HG02970 (cell line): Measurements from ENCODE around the gene AGL.
"Not testable (repeated sequence)": the region's sequence is repeated elsewhere in the genome, so short reads cannot be mapped to it uniquely, and the experiment has no call there.

Source experiments
- ATAC-seq: cut with Tn5 transposase; IDR thresholded peaks from one replicate; pipeline ENCODE4 v1.9.1; 2021; ENCODE audit warnings: mild to moderate bottlenecking, moderate library complexity, moderate number of reproducible peaks; ENCODE audit not compliant: unreplicated experiment, low FRiP score

Gene AGL

DNA sequence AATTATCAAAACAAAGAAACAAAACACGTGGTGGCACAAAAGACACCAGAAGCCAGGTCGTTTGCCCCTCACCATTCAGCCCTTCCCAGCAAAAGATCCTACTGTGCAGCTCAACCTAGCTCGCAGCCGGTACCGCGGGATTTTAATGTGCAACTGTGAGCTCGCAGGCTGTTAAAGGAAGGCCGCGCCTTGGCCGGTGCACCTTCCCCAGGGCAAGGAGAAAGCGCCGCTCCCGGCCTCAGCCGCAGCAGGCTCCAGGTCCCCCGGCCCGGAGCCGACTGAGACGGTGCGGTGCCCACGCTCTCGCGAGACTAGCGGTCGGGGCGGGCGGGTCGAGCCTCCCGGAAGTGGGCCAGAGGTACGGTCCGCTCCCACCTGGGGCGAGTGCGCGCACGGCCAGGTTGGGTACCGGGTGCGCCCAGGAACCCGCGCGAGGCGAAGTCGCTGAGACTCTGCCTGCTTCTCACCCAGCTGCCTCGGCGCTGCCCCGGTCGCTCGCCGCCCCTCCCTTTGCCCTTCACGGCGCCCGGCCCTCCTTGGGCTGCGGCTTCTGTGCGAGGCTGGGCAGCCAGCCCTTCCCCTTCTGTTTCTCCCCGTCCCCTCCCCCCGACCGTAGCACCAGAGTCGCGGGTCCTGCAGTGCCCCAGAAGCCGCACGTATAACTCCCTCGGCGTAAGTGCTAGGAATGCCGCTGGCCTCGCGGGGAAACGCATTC is at the start of gene AGL:
AGL (plus strand) TSS at position 618 of the 715 bp plus-strand sequence. CDS start 682 bp downstream, outside the sequence.
- peak; percentile 99 for ATAC-seq

DNA sequence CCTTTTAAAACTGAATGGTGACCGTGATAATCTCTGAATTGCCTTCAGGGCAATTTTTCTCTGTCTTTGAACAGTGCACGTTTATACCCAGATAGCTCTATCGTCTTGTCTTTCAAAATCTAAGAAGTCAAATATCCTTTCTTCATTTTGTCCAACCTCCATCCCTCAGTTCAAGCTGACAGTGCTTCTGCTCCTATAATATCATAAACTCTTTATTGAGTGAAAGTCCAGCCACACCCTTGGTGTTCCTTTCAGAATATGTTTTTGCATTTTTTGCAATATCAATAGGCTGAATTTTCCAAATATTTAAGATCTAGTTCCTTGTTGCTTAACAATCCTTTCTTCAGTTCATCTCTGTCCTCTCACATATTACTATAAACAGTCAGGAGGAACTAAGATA is 48.6 kb upstream of the AGL start:
- ATAC-seq, result no peak

DNA sequence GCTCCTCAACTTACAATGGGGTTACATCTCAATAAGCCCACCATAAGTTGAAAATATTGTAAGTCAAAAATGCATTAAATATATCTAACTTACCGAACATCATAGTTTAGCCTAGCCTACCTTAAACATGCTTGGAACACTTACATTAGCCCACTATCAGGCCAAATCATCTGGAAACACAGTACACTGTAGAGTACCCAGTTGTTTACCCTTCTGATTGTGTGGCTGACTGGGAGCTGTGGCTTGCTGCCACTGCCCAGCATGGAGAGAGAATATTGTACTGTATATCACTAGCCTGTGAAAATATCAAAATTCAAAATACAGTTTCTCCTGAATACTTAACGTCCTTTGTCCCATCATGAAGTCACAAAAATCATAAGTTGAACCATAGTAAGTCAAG is 43.3 kb upstream of the AGL start:
- ATAC-seq, result no peak

DNA sequence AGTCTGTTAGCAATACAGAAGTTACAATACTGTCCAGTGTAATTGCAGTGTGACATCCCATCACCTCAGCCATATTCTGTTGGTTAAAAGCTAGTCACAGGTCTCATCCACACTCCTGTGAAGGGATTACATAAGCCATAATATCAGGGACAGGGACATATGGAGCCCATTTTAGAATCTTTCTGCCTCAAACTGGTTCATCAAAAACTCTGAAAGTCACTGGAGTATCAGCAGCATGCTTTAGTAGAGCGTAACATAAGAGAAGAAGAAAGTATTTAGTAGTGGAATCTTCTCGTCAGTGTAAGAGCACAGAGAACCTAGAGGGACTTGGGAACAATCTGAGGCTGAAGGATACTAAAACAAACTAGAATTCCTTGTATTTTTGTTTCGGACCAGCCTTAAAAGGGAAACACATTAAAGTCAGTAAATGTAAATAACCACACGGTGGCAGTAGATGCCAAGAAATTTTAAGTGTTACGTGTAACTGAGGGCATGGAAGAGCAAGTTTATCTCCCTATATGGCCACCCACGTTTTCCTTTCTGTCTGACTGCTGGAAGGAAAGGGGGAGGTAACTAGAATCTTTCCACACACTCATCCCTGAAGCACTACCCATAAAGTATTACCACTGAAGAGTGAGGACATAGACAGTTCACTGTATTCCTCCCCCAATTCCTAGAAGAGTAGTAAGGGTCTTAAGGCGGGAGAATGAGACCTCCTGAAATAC is 41.6 kb upstream of the AGL start:
- peak; percentile 82 for ATAC-seq

DNA sequence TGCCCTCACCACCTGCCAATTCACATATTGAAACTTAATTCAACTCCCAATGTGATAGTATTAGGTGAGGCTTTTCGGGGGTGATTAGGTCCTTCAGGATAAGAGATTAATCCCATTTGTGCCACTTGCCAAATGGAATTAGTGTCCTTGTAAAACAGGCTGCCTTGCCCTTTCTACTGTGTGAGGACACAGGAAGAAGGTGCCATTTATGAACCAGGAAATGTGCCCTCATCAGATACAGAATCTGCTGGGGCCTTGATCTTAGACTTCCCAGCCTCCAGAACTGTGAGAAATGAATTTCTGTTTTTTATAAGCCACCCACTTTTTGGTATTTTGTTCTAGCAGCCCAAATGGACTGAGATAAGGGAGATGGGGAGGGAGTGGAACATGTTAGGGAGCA is 39.1 kb upstream of the AGL start:
- ATAC-seq, result no peak

DNA sequence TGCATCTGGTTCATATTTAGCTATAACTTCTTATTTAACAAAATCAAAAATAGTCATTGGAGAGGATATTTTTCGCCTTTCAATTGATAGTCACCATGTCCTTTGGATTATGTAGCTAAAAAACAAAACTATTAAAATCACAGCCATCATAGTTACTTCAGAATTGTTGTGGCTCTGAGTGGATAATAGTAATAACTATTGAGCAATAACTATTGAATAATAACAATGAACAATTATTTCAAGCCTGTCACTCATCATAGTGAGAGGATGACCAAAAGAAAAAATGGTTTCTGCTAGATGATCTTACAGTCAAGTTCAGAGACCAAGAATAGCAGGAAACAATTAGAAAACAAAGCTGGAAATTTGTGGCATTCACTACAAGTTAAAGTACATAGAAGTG is 38.4 kb upstream of the AGL start:
- ATAC-seq, result no peak

DNA sequence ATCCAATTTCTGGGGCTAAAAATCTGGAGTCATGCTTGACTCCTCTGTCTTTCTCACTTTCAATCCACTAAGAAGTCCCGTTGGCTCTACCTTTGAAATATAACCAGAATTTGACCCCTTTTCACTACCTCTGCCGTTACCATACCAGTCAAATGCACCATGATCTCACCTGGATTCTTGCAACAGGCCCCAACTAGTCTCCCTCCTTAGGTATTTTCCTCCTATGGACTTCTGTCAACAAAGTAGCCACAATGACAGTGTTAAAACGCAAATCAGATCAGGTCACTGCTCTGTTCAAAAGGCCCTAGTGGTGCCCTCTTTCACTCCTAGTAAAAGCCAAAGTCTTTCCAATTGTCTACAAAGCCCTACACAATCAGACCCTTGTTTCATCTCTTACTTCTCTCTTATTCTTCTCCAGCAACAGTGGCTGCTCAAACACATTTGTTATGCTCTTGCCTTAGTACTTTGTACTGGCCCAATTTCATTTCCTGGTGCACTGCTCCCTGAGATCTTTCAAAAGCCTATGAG is 35.7 kb upstream of the AGL start:
- no peak for ATAC-seq

DNA sequence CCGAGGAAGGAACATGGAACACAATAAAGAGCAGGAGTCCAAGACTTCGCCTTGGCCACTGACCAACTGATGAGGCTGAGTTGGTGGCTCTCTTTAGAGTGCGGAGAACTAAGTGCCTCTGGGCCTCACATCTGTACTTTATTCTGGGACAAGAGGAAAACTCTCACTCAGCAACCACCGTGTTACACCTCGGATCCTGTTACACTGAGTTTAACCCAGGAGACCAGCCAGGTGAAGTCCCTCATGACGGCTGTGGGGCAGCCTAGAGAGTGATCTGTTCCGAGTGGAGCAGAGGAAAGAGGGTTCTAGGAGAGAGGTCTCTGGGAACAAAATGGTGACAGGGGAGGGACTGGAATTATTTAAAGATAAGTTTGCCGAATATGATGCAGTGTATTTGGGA is 33.5 kb upstream of the AGL start:
- ATAC-seq, result no peak

DNA sequence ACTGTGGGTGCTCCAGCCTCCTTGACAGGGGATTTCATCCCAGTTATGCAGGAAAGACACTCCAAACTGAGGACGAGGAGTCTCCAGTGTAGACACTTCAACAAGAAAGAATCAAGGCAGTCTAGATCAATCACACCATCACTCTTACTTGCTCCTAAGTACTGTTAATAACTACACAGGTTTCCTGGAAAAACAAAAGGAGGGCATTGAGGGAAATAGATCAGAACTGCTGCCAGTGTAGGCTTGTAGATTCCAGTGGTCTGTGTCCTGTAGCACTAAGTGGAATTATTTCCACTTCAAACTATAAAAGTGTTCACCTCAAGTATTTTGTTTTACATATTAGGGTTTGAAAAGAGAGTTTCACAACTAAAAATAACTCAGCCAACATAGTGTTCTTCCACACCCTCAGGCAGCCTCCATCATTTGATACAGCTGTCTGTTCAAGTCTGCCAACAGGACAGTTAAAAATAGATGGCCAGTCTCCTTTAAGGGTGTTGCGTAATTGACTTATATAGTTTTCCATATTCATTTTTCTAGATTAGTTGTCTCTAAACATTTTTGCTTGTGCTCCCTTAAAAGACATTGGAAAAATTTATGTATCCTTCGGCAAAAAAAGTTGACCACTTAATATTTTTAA is 32.0 kb upstream of the AGL start:
- no peak for ATAC-seq

DNA sequence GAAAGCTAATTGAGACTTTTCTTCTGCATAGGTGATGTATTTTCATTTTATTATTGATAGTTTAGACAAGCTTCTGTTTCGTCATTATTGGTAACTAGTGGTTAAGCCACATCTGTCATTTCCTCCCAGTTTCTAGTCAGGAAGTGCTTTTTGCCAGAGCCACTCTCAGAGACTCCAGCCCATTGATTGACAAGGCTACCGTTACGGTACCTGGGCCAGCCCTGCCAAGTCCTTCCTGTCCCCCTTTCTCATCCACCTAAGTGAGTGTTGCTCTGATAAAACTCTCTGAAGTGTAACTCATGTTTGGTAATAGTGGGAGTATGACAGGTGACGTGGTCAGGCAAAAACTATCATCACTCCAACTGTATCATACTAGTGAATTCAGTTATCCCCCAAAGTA is 29.6 kb upstream of the AGL start:
- peak; percentile 60 for ATAC-seq

DNA sequence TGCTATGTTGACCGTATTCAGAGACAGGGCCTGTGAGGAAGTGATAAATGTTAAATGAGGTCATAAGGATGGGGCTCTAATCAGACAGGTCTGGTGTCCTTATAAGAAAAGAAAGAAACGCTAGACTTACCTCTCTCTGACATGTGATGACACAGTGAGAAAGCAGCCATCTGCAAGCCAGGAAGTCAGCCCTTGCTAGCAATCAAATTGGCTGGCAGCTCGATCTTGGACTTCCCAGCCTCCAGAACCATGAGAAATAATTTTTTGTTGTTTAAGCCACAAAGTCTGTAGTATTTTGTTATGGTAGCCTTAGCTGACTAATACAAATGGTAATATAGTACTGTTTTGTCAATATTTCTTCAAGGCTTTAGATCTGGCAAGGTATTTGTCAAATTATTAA is 25.1 kb upstream of the AGL start:
- ATAC-seq, result no peak

DNA sequence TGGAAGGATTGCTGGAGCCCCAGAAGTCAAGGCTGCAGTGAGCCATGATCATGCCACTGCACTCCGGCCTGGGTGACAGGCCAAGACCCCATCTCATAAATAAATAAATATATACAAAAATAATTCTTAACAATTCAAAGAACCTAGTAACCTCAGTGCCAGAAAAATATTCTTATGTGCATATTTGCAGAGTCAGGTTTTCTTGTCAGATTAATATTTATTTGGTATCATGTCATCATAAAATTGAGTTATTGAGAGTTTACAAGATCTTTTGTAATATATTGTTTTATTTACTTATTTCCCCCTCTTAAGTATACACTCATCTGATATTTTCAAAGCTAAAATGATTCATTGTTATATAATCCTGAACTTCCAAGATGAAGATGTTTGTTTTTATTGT is 24.5 kb upstream of the AGL start:
- ATAC-seq, result no peak

DNA sequence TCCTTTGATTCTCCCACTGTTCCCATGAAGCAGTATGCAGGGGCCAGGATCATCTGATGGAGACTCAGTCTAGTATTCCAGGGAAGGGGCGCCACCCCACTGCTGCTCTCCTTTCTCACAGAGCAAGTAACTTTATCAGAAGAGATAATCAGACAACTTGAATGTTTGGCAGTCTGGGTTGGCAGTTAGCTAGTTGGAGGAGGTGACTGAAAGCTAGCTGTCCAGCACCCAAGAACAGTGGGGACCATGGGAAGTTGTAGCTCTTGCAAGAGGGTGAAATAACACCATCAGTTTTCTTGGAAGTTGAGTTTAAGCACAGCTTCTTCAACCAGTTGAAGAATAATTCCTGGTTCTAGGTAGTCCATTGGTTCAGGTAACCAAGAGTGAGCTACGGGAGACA is 22.2 kb upstream of the AGL start:
- no peak for ATAC-seq

DNA sequence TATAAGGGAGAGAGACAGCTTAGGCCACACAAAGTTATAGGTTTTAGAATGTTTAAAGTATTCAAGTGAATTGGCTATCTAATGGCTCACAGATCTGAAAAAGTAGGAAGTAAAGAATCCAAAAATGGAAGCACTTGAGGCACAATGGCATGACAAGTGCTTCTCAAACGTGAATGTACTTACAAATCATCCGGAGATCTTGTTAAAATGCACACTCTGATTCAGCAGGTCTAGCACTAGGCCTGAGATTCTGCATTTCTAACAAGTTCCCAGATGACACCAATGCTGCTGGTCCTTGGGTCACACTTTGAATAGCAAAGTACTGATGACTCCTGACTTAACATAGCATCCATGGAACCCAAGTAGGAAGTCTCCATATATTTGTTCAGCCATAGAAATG is 20.9 kb upstream of the AGL start:
- ATAC-seq, result no peak

DNA sequence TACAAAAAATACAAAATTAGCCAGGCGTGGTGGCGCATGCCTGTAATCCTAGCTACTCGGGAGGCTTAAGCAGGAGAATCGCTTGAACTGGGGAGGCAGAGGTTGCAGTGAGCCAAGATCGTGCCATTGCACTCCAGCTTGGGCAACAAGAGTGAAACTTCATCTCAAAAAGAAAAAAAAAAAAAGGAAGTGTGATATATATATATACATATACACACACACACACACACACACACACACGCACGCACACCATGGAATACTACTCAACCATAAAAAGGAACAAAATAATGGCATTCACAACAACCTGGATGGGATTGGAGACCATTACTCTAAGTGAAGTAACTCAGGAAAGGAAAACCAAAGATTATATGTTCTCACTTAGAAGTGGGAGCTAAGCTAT is 16.2 kb upstream of the AGL start:
- not testable (repeated sequence) for ATAC-seq

DNA sequence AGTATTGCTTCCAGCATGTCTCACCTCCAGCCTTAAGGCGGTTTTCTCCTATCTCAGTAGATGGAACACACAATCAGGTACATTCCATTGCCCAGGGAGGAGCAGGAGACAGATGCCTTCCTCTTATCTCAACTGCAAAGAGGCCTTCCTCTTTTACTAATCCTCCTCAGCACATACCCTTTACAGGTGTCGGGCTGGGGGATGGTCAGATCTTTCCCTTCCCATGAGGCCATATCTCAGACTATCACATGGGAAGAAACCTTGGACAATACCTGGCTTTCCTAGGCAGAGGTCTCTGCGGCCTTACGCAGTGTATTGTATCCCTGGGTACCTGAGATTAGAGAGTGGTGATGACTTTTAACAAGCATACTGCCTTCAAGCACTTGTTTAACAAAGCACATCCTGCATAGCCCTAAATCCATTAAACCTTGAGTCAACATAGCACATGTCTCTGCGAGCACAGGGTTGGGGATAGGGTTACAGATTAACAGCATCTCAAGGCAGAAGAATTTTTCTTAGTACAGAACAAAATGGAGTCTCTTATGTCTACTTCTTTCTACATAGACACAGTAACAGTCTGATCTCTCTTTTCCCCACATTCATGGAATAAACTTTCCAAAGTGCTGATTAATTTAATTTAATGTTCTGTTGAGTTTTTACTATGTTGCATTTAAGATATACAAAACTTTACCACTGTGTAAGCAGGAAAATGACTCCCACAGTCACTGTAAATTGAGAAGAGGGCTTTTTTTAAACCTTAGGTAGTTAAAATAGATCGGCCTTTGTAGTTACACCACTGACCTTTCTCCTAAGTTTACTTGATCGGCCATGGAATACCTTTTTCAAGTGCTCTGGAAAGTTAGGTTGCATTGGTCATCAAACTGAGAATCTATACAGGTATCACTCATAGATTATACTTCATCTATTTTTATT is 13.7 kb upstream of the AGL start:
- not testable (repeated sequence) for ATAC-seq

DNA sequence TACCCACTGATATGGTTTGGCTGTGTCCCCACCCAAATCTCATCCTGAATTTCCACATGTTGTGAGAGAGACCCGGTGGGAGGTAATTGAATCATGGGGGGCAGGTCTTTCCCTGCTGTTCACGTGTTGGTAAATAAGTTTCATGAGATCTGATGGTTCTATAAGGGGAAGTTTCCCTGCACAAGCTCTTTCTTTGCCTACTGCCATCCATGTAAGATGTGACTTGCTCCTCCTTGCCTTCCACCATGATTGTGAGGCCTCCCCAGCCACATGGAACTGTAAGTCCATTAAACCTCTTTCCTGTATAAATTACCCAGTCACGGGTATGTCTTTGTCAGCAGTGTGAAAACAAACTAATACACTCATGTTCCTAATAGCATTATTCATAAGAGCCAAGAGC is 9.8 kb upstream of the AGL start:
- ATAC-seq, result not testable (repeated sequence)

DNA sequence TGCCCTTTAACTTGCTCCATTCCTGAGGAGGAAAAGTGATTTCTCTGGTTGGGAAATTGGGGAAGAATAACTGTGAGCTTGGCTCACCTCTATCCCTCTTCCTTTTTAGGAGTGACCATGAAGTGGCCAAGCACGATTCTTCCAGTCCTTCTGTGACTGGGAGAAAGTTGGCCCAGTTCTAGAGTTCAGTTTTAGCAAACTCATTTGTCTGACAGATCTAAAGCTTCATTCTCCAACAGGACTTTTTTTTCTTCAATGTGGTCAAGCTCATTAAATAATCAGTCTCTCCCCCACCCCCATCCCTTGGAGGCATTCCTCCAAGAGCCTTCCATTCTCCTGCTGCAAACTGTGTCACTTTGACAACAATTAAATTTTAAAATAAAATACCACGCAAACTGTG is 6.4 kb upstream of the AGL start:
- ATAC-seq, result no peak

DNA sequence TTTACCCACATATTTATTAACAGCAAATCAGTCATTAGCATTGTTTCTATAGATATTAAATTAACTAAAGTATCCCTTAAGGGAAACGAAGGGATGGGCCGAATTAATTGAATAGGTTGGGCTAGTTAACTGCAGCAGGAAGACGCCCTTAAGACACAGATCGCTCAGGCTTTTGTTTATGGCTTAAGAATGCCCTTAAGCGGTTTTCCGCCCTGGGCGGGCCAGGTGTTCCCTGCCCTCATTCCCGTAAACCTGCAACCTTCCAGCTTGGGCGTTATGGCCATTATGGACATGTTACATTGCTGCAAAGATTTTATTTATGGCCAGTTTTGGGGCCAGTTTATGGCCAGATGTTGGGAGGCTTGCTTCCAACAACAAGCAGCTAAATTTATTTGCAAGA is 5.0 kb upstream of the AGL start:
- ATAC-seq, result not testable (repeated sequence)

DNA sequence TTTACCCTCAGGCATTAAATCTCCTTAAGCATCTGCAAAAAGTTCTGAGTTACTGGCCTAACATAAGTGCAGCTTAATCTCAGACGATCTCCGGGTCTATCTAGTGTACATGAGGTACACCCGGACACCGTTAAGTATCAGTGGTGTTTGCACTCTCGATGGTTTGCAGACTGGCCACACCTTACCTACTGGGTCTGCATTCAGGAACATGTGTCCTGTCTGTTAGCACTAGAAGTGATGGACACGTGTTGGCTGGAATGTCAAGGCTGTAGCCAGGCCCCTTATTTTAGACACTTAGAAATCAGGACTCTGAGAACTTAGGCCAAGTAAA is 783 bp upstream of the AGL start:
- peak; percentile 7 for ATAC-seq
